CD14-positive monocyte (primary cell): ENCODE measurements around the gene GAS7. TPM values are rescaled to one million over a fixed set of nuclear protein-coding genes. Genes with fewer than 3 reads are reported as not detected.

ENCODE experiments used
- DNase-seq, 3 donors: peaks; one replicate each; pipeline ENCODE4 v3.0.0-alpha.2; 2011 to 2022
- H2AFZ ChIP-seq: 2 replicates; pipeline ENCODE4 v1.6.0; 2012; ENCODE audit warnings: mild to moderate bottlenecking, low read depth, low read length, inconsistent platforms; ENCODE audit not compliant: insufficient read depth, poor library complexity, severe bottlenecking
- H3K27ac ChIP-seq, 2 donors: 1 replicate in 1 of 2; 2 replicates in 1 of 2; pipeline ENCODE4 v1.5.1; 2012 to 2013; ENCODE audit warnings: low read length in 2 of 2, control low read depth in 1 of 2, inconsistent platforms in 1 of 2, low read depth in 1 of 2, mild to moderate bottlenecking in 1 of 2
- H3K27me3 ChIP-seq, 2 donors: one replicate each; pipeline versions ENCODE4 v1.6.0 to v1.6.1; 2011 to 2013; ENCODE audit warnings: low read length in 2 of 2; ENCODE audit not compliant: control insufficient read depth in 2 of 2, insufficient read depth in 2 of 2
- H3K36me3 ChIP-seq, 2 donors: replicated peaks in 1 of 2; 1 replicate in 1 of 2; 2 replicates in 1 of 2; pipeline versions ENCODE4 v1.5.1 to v1.6.1; 2012 to 2013; ENCODE audit warnings: low read length in 2 of 2, control low read depth in 1 of 2, inconsistent platforms in 1 of 2, mild to moderate bottlenecking in 1 of 2; ENCODE audit not compliant: insufficient read depth in 2 of 2, control insufficient read depth in 1 of 2
- H3K4me1 ChIP-seq, 2 donors: 1 replicate in 1 of 2; 2 replicates in 1 of 2; pipeline versions ENCODE4 v1.5.1 to v1.6.1; 2012 to 2013; ENCODE audit warnings: low read length in 2 of 2, control low read depth in 1 of 2, inconsistent platforms in 1 of 2, mild to moderate bottlenecking in 1 of 2, moderate library complexity in 1 of 2; ENCODE audit not compliant: insufficient read depth in 2 of 2, control insufficient read depth in 1 of 2
- H3K4me2 ChIP-seq: replicated peaks from 2 replicates; pipeline ENCODE3; 2012; ENCODE audit warnings: low read length, moderate library complexity, mild to moderate bottlenecking; ENCODE audit not compliant: poor library complexity, severe bottlenecking; ENCODE audit errors: extremely low read depth
- H3K4me3 ChIP-seq, 3 experiments: fragments of 200-600 bp in 1 of 3; sonication (generic) in 1 of 3; replicated peaks in 1 of 3; 1 replicate in 2 of 3; 2 replicates in 1 of 3; pipeline ENCODE4 v1.5.1; 2011 to 2013; ENCODE audit warnings: low read length in 3 of 3, mild to moderate bottlenecking in 3 of 3, control low read depth in 2 of 3, low read depth in 2 of 3, inconsistent platforms in 1 of 3, moderate library complexity in 1 of 3
- H3K79me2 ChIP-seq: 2 replicates; pipeline ENCODE4 v1.6.0; 2012; ENCODE audit warnings: mild to moderate bottlenecking, control low read depth, inconsistent platforms, low read length, moderate library complexity; ENCODE audit not compliant: insufficient read depth
- H3K9ac ChIP-seq: 2 replicates; pipeline ENCODE4 v1.6.0; 2017; ENCODE audit warnings: low read length, mild to moderate bottlenecking; ENCODE audit not compliant: insufficient read depth, poor library complexity, severe bottlenecking
- H3K9me3 ChIP-seq, 2 donors: replicated peaks in 1 of 2; 1 replicate in 1 of 2; 2 replicates in 1 of 2; pipeline versions ENCODE4 v1.5.1 to v1.6.1; 2012 to 2013; ENCODE audit warnings: low read length in 2 of 2, control low read depth in 1 of 2; ENCODE audit not compliant: control insufficient read depth in 1 of 2, insufficient read depth in 1 of 2
- H4K20me1 ChIP-seq: 2 replicates; pipeline ENCODE4 v1.6.0; 2012; ENCODE audit warnings: mild to moderate bottlenecking, low read length, control low read depth, moderate library complexity; ENCODE audit not compliant: insufficient read depth
- H3K27ac Mint-ChIP-seq, 7 donors: one replicate each; pipeline ENCODE4 v1.8.0; 2020; ENCODE audit warnings: mild to moderate bottlenecking in 7 of 7, mixed read lengths in 7 of 7, moderate library complexity in 6 of 7, inconsistent platforms in 2 of 7
- H3K27me3 Mint-ChIP-seq, 3 donors: one replicate each; pipeline ENCODE4 v1.8.0; 2021 to 2022; ENCODE audit warnings: low read depth in 3 of 3, mild to moderate bottlenecking in 3 of 3, mixed read lengths in 3 of 3, moderate library complexity in 3 of 3, inconsistent platforms in 1 of 3
- H3K36me3 Mint-ChIP-seq, 2 donors: one replicate each; pipeline ENCODE4 v1.8.0; 2020; ENCODE audit warnings: mixed read lengths in 2 of 2, inconsistent platforms in 1 of 2, mild to moderate bottlenecking in 1 of 2
- H3K4me1 Mint-ChIP-seq: one replicate; pipeline ENCODE4 v1.8.0; 2020; ENCODE audit warnings: mild to moderate bottlenecking, mixed read lengths
- H3K4me3 Mint-ChIP-seq, 2 donors: one replicate each; pipeline ENCODE4 v1.8.0; 2020; ENCODE audit warnings: mild to moderate bottlenecking in 2 of 2, mixed read lengths in 2 of 2, moderate library complexity in 1 of 2
- H3K9me3 Mint-ChIP-seq, 7 donors: one replicate each; pipeline ENCODE4 v1.8.0; 2020 to 2022; ENCODE audit warnings: mixed read lengths in 7 of 7, mild to moderate bottlenecking in 6 of 7, moderate library complexity in 6 of 7, inconsistent platforms in 2 of 7
- WGBS: methylation state at CpG from one replicate; pipeline ENCODE4 v1.1.5; 2013; ENCODE audit warnings: missing lambda C conversion rate; ENCODE audit not compliant: insufficient coverage; 5-methylcytosine and 5-hydroxymethylcytosine counted together
- intact Hi-C, 2 donors: fragments of 100-400 bp; cut with micrococcal nuclease; formaldehyde crosslinking; loops; one replicate each; pipeline versions ENCODE4 v1.15.0 to v1.15.1; 2023
- polyA plus RNA-seq, 3 donors: library from polyadenylated mRNA; depleted of rRNA in 1 of 3; unstranded in 2 of 3; stranded (reverse) in 1 of 3; fragments of 300-500 nt in 2 of 3; fragments of >200 nt in 1 of 3; fragmentation: Illumina TruSeq in 2 of 3; gene quantifications; 1 replicate in 2 of 3; 2 replicates in 1 of 3; pipeline ENCODE4 v1.2.3, GENCODE V29; 2012 to 2021
- TF ChIP-seq, protein P1 (sequence below): fragments of 200-600 bp; IDR thresholded peaks from one replicate; pipeline ENCODE4 v1.8.0; 2022; ENCODE audit warnings: antibody characterized with exemption, mild to moderate bottlenecking

Gene GAS7
- polyA plus RNA-seq, 3 donors, result 53.1 to 91.9 (median 66.6) TPM

DNA sequence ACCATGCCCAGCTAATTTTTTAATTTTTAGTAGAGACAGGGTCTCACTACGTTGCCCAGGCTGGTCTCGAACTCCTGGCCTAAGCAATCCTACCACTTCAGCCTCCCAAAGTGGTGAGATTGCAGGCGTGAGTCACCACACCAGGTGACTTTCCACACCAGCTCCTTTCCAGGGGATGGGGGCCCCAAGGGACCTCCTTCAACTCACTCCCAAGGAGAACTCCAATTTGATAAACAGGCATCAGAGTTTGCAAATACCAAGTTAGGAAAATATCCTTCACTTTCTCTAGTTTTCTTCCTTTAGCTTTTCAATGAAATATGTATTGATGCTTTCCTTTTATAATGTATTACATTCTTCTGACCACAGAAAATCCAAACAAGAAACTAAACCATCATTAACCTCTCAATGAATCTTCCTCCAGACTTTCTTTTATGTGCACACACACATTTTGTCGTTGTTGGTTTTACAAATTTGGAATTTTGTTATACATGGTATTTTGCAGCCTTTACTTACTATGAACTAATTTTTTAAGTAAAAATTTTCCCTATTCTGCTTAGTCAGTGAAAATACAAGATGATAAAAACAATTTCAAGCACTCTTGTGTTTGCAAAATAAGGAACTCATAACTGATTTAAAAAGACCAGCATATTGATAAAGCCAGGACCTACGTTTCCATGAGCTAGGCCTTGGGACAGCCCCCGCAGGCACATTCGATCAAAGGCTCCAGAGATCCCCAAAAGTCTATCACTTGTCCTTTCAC is 32.0 kb downstream of the GAS7 start:
- peaks cover 48% of the 10 kb centered on the region for H3K79me2 ChIP-seq
- peaks cover 33 to 43% of the 10 kb centered on the region in 2 donors for H3K4me1 ChIP-seq
- H3K4me3 ChIP-seq, result no peak overlapping the region
- no peak for DNase-seq
- H3K9me3 ChIP-seq, result no peaks in the 10 kb centered on the region
- Mint-ChIP-seq H3K4me1 (peaks cover 55% of the 10 kb centered on the region), H3K27me3 (peaks cover 0 to 4% (median 3%) of the 10 kb centered on the region in 3 donors), H3K36me3 (peaks cover 11 to 31% of the 10 kb centered on the region in 2 donors), H3K9me3 (peaks cover 0 to 2% (median 0%) of the 10 kb centered on the region in 7 donors), H3K4me3 (no peak overlapping the region), H3K27ac (peak overlapping the region in 1 of 7 donors; percentile 18)
- H3K36me3 ChIP-seq, result peaks cover 0 to 3% of the 10 kb centered on the region in 2 donors
- no peaks in the 10 kb centered on the region for H3K27me3 ChIP-seq
- H3K4me2 ChIP-seq, result no peak overlapping the region
- H4K20me1 ChIP-seq, result no peaks in the 10 kb centered on the region
- no peak overlapping the region for H3K27ac ChIP-seq
- intact Hi-C loops, result no loop called here
- no peak overlapping the region for H2AFZ ChIP-seq
- TF ChIP-seq, protein P1, sequence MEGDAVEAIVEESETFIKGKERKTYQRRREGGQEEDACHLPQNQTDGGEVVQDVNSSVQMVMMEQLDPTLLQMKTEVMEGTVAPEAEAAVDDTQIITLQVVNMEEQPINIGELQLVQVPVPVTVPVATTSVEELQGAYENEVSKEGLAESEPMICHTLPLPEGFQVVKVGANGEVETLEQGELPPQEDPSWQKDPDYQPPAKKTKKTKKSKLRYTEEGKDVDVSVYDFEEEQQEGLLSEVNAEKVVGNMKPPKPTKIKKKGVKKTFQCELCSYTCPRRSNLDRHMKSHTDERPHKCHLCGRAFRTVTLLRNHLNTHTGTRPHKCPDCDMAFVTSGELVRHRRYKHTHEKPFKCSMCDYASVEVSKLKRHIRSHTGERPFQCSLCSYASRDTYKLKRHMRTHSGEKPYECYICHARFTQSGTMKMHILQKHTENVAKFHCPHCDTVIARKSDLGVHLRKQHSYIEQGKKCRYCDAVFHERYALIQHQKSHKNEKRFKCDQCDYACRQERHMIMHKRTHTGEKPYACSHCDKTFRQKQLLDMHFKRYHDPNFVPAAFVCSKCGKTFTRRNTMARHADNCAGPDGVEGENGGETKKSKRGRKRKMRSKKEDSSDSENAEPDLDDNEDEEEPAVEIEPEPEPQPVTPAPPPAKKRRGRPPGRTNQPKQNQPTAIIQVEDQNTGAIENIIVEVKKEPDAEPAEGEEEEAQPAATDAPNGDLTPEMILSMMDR, result no peak
- 95% methylated on average over 6 of the region's 7 CpGs for WGBS
- H3K9ac ChIP-seq, result no peak overlapping the region

DNA sequence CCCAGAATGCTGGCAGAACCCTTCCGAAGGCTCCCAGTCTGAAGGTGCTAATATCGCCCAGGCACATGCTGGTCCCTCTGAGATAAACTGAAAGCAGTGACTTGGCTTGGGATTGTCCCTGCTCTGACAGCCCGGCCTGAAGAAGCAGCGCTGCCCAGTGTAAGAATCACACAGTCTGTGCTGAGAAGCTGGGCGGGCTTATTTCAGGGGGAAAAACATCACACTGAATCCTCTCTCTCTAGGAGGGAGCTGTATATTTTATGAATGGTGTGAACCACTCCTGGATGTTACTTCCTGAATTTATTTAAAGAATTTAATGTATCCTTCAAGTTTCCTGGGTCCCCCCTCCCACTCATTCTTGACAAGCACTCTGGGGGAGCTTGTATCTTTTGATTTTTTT is 36.3 kb downstream of the GAS7 start:
- Mint-ChIP-seq H3K4me3 (no peak overlapping the region), H3K9me3 (peaks cover 0 to 2% (median 0%) of the 10 kb centered on the region in 7 donors)

More for the DNA sequence above, 36.3 kb downstream of the GAS7 start:
- Mint-ChIP-seq H3K27me3 (peaks cover 0 to 2% (median 0%) of the 10 kb centered on the region in 3 donors), H3K36me3 (peaks cover 19 to 25% of the 10 kb centered on the region in 2 donors), H3K4me1 (peaks cover 32% of the 10 kb centered on the region), H3K27ac (peak overlapping the region in 3 of 7 donors; percentile 37 to 78 (median 74))
- peak overlapping the region; percentile 2 to 31 for H3K27ac ChIP-seq
- no peak overlapping the region for H3K9ac ChIP-seq
- H3K4me2 ChIP-seq, result no peak overlapping the region
- peaks cover 43% of the 10 kb centered on the region for H3K79me2 ChIP-seq
- H3K4me3 ChIP-seq, result no peak overlapping the region
- H3K4me1 ChIP-seq, result peaks cover 25 to 30% of the 10 kb centered on the region in 2 donors
- no peaks in the 10 kb centered on the region for H3K27me3 ChIP-seq
- no peaks in the 10 kb centered on the region for H4K20me1 ChIP-seq
- no peaks in the 10 kb centered on the region for H3K9me3 ChIP-seq
- 70% methylated on average over 2 of the region's 5 CpGs for WGBS
- intact Hi-C loops, result no loop called here
- H3K36me3 ChIP-seq, result peaks cover 0 to 7% of the 10 kb centered on the region in 2 donors
- H2AFZ ChIP-seq, result no peak overlapping the region
- TF ChIP-seq, protein P1, result no peak
- DNase-seq, result peak in 1 of 3 donors; percentile 49
